ENCODE results near the gene RELL1.
A peak's percentile ranks its signal among the peaks of the same experiment; 100 is the strongest.
"Not testable (repeated sequence)": the region's sequence is repeated elsewhere in the genome, so short reads cannot be mapped to it uniquely, and the experiment has no call there.

RELL1 gene

DNA sequence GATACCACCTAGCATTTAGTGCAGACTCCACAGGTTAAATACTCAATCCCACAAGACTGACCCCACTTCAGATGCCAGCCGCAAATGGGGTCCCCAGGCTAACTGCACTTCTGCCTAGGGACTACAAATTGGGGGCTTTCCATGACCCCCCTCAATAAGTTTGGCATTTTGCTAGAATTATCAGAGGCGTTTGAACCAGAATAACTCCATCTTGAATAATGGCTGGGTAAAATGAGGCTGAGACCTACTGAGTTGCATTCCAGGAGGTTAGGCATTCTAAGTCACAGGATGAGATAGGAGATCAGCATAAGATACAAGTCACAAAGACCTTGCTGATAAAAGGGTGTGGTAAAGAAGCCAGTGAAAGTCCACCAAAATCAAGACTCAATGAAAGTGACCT, 15.1 kb downstream of the RELL1 start:
- Histone ChIP-seq H2BK120ac (ENCODE audit: low read depth, low read length) (no peak overlapping the region), H3K27me3 (ENCODE audit: control insufficient read depth in 1 of 2, insufficient read depth in 1 of 2, low read length in 2 of 2) (no peaks in the 10 kb centered on the region), H2AK5ac (ENCODE audit: low read length, severe bottlenecking) (no peak overlapping the region), H3K14ac (ENCODE audit: low read length in 2 of 2) (no peak overlapping the region), H3K4me1 (ENCODE audit: control insufficient read depth, insufficient read depth, low read depth, low read length) (peaks cover 12% of the 10 kb centered on the region), H4K8ac (ENCODE audit: low read length) (no peak overlapping the region), H3K79me1 (replicated peaks; ENCODE audit: low read length, poor library complexity, severe bottlenecking) (peaks cover 25% of the 10 kb centered on the region), H3K4ac (ENCODE audit: low read depth in 1 of 2, low read length in 2 of 2) (no peak overlapping the region), H3K9ac (ENCODE audit: low read length) (no peak overlapping the region), H2BK15ac (ENCODE audit: low read depth, poor library complexity, severe bottlenecking) (no peak overlapping the region), H3K4me2 (ENCODE audit: low read length, poor library complexity, severe bottlenecking) (no peak overlapping the region), H3K4me3 (ENCODE audit: insufficient read depth in 1 of 2, low read depth in 1 of 2, low read length in 2 of 2) (no peak overlapping the region), H3K23ac (ENCODE audit: low read length in 2 of 2) (no peak overlapping the region), H2BK5ac (ENCODE audit: low read depth, low read length, poor library complexity, severe bottlenecking) (no peak overlapping the region), H3K9me3 (ENCODE audit: control insufficient read depth, low read length) (no peaks in the 10 kb centered on the region), H4K91ac (ENCODE audit: low read length) (no peak overlapping the region), H3K36me3 (ENCODE audit: control insufficient read depth in 1 of 2, insufficient read depth in 2 of 2, low read depth in 1 of 2, low read length in 2 of 2) (no peaks in the 10 kb centered on the region), H3K27ac (ENCODE audit: low read length, poor library complexity, severe bottlenecking) (no peak overlapping the region), H2AFZ (ENCODE audit: low read depth, low read length) (no peak overlapping the region), H3K18ac (ENCODE audit: low read depth in 1 of 2, low read length in 2 of 2) (no peak overlapping the region), H2BK12ac (ENCODE audit: low read length in 2 of 2) (no peak overlapping the region)
- no peak for DNase-seq
- 33% methylated on average over 2 of the region's 2 CpGs for WGBS

DNA sequence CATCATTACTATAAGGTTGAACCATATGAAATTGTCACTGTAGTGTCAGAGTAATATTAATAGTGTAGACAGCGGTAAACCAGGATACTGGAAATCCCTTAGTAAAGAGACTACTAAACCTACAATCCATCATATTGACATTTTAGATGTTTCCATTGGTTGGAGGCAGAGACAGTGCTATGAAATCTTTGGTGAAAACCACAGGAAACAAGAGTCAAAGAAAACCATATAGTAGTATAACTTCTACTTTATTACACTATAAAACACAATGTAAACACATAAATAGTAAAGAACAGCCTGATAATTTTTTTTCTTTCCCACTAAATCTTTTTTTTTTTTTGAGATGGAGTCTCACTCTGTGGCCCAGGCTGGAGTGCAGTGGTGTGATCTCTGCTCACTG, 15.9 kb downstream of the RELL1 start:
- Histone ChIP-seq H4K91ac (ENCODE audit: low read length) (no peak overlapping the region), H4K8ac (ENCODE audit: low read length) (no peak overlapping the region), H3K14ac (ENCODE audit: low read length in 2 of 2) (no peak overlapping the region), H2AFZ (ENCODE audit: low read depth, low read length) (no peak overlapping the region), H3K4me1 (ENCODE audit: control insufficient read depth, insufficient read depth, low read depth, low read length) (peaks cover 15% of the 10 kb centered on the region), H2AK5ac (ENCODE audit: low read length, severe bottlenecking) (no peak overlapping the region), H3K23ac (ENCODE audit: low read length in 2 of 2) (no peak overlapping the region), H3K9me3 (ENCODE audit: control insufficient read depth, low read length) (no peaks in the 10 kb centered on the region), H3K4ac (ENCODE audit: low read depth in 1 of 2, low read length in 2 of 2) (no peak overlapping the region), H2BK15ac (ENCODE audit: low read depth, poor library complexity, severe bottlenecking) (no peak overlapping the region), H3K36me3 (ENCODE audit: control insufficient read depth in 1 of 2, insufficient read depth in 2 of 2, low read depth in 1 of 2, low read length in 2 of 2) (no peaks in the 10 kb centered on the region), H2BK5ac (ENCODE audit: low read depth, low read length, poor library complexity, severe bottlenecking) (no peak overlapping the region), H3K27ac (ENCODE audit: low read length, poor library complexity, severe bottlenecking) (no peak overlapping the region), H3K9ac (ENCODE audit: low read length) (no peak overlapping the region), H2BK12ac (ENCODE audit: low read length in 2 of 2) (no peak overlapping the region), H3K4me2 (ENCODE audit: low read length, poor library complexity, severe bottlenecking) (no peak overlapping the region), H2BK120ac (ENCODE audit: low read depth, low read length) (no peak overlapping the region), H3K79me1 (replicated peaks; ENCODE audit: low read length, poor library complexity, severe bottlenecking) (peaks cover 28% of the 10 kb centered on the region), H3K18ac (ENCODE audit: low read depth in 1 of 2, low read length in 2 of 2) (no peak overlapping the region), H3K4me3 (ENCODE audit: insufficient read depth in 1 of 2, low read depth in 1 of 2, low read length in 2 of 2) (no peak overlapping the region), H3K27me3 (ENCODE audit: control insufficient read depth in 1 of 2, insufficient read depth in 1 of 2, low read length in 2 of 2) (no peaks in the 10 kb centered on the region)
- WGBS: no CpG with 5 or more reads among the region's 1 CpG
- no peak for DNase-seq

DNA sequence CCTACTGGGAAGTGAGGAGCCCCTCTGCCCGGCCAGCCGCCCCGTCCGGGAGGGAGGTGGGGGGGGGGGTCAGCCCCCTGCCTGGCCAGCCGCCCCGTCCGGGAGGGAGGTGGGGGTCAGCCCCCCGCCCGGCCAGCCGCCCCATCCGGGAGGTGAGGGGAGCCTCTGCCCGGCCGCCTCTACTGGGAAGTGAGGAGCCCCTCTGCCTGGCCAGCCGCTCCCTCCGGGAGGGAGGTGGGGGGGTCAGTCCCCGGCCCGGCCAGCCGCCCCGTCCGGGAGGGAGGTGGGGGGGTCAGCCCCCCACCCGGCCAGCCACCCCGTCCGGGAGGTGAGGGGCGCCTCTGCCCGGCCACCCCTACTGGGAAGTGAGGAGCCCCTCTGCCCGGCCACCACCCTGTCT, 17.1 kb downstream of the RELL1 start:
- 96% methylated on average over 8 of the region's 26 CpGs for WGBS
- not testable (repeated sequence) for H4K8ac ChIP-seq (ENCODE audit: low read length); H3K23ac ChIP-seq (ENCODE audit: low read length in 2 of 2); H3K14ac ChIP-seq (ENCODE audit: low read length in 2 of 2); H3K9me3 ChIP-seq (ENCODE audit: control insufficient read depth, low read length); H2BK5ac ChIP-seq (ENCODE audit: low read depth, low read length, poor library complexity, severe bottlenecking); H2BK15ac ChIP-seq (ENCODE audit: low read depth, poor library complexity, severe bottlenecking); H3K36me3 ChIP-seq (ENCODE audit: control insufficient read depth in 1 of 2, insufficient read depth in 2 of 2, low read depth in 1 of 2, low read length in 2 of 2); H3K4me3 ChIP-seq (ENCODE audit: insufficient read depth in 1 of 2, low read depth in 1 of 2, low read length in 2 of 2); H3K27ac ChIP-seq (ENCODE audit: low read length, poor library complexity, severe bottlenecking); H3K4me2 ChIP-seq (ENCODE audit: low read length, poor library complexity, severe bottlenecking); H3K9ac ChIP-seq (ENCODE audit: low read length); H3K18ac ChIP-seq (ENCODE audit: low read depth in 1 of 2, low read length in 2 of 2); H2AFZ ChIP-seq (ENCODE audit: low read depth, low read length); H3K27me3 ChIP-seq (ENCODE audit: control insufficient read depth in 1 of 2, insufficient read depth in 1 of 2, low read length in 2 of 2); H3K4ac ChIP-seq (ENCODE audit: low read depth in 1 of 2, low read length in 2 of 2); H4K91ac ChIP-seq (ENCODE audit: low read length); DNase-seq; H2BK12ac ChIP-seq (ENCODE audit: low read length in 2 of 2); H2AK5ac ChIP-seq (ENCODE audit: low read length, severe bottlenecking); H2BK120ac ChIP-seq (ENCODE audit: low read depth, low read length)
- peaks cover 24% of the 10 kb centered on the region for H3K79me1 ChIP-seq (replicated peaks; ENCODE audit: low read length, poor library complexity, severe bottlenecking)
- peaks cover 19% of the 10 kb centered on the region for H3K4me1 ChIP-seq (ENCODE audit: control insufficient read depth, insufficient read depth, low read depth, low read length)

GRCh38 chr4:37667197-37668100, 18.7 kb downstream of the RELL1 start:
- H2BK12ac ChIP-seq (ENCODE audit: low read length in 2 of 2): peak overlapping the region in 1 of 2 experiments; percentile 93
- H4K91ac ChIP-seq (ENCODE audit: low read length): peak overlapping the region; percentile 83
- H3K4ac ChIP-seq (ENCODE audit: low read depth in 1 of 2, low read length in 2 of 2): no peak overlapping the region
- H2AK5ac ChIP-seq (ENCODE audit: low read length, severe bottlenecking): peak overlapping the region; percentile 93
- H3K79me1 ChIP-seq (replicated peaks; ENCODE audit: low read length, poor library complexity, severe bottlenecking): peaks cover 20% of the 10 kb centered on the region
- no peak overlapping the region for H3K4me2 ChIP-seq (ENCODE audit: low read length, poor library complexity, severe bottlenecking)
- H2BK120ac ChIP-seq (ENCODE audit: low read depth, low read length): no peak overlapping the region
- no peak overlapping the region for H2AFZ ChIP-seq (ENCODE audit: low read depth, low read length)
- H3K4me1 ChIP-seq (ENCODE audit: control insufficient read depth, insufficient read depth, low read depth, low read length): peaks cover 28% of the 10 kb centered on the region
- H3K18ac ChIP-seq (ENCODE audit: low read depth in 1 of 2, low read length in 2 of 2): peak overlapping the region in 1 of 2 experiments; percentile 75
- no peak overlapping the region for H3K4me3 ChIP-seq (ENCODE audit: insufficient read depth in 1 of 2, low read depth in 1 of 2, low read length in 2 of 2)
- H4K8ac ChIP-seq (ENCODE audit: low read length): no peak overlapping the region
- no CpG with 5 or more reads among the region's 2 CpGs for WGBS
- H2BK5ac ChIP-seq (ENCODE audit: low read depth, low read length, poor library complexity, severe bottlenecking): peak overlapping the region; percentile 66
- H3K27ac ChIP-seq (ENCODE audit: low read length, poor library complexity, severe bottlenecking): peak overlapping the region; percentile 70
- no peaks in the 10 kb centered on the region for H3K27me3 ChIP-seq (ENCODE audit: control insufficient read depth in 1 of 2, insufficient read depth in 1 of 2, low read length in 2 of 2)
- no peak overlapping the region for H3K23ac ChIP-seq (ENCODE audit: low read length in 2 of 2)
- DNase-seq: no peak
- no peak overlapping the region for H2BK15ac ChIP-seq (ENCODE audit: low read depth, poor library complexity, severe bottlenecking)
- H3K36me3 ChIP-seq (ENCODE audit: control insufficient read depth in 1 of 2, insufficient read depth in 2 of 2, low read depth in 1 of 2, low read length in 2 of 2): no peaks in the 10 kb centered on the region
- H3K9me3 ChIP-seq (ENCODE audit: control insufficient read depth, low read length): no peaks in the 10 kb centered on the region
- H3K9ac ChIP-seq (ENCODE audit: low read length): no peak overlapping the region
- no peak overlapping the region for H3K14ac ChIP-seq (ENCODE audit: low read length in 2 of 2)
